ENCODE data around the gene TRIL.

DNA sequence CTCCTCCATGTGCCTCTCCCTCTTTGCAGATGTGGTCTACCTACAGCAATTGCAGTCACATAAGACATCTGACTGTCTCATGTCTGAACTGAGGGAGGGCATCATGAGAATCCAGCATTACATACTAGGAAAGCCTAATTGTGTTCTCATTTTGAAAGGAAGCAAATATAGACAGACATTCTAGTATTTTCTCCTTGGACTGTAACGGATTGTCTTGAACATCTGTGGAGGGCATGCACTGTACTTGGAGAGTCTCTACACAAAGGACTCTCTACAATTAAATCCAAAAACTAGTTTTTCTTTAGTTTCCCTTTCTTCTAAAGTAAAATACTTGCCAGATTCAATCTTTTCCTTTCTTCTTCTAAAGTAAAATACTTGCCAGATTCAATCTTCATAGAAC is 34.7 kb upstream of the TRIL start:
- no peak for TF ChIP-seq POLR2AphosphoS5 (IDR thresholded peaks at IDR 0.05)
- no peak for TF ChIP-seq POLR2A (IDR thresholded peaks at IDR 0.05; ENCODE audit: low read depth)
- TF ChIP-seq, protein P1, sequence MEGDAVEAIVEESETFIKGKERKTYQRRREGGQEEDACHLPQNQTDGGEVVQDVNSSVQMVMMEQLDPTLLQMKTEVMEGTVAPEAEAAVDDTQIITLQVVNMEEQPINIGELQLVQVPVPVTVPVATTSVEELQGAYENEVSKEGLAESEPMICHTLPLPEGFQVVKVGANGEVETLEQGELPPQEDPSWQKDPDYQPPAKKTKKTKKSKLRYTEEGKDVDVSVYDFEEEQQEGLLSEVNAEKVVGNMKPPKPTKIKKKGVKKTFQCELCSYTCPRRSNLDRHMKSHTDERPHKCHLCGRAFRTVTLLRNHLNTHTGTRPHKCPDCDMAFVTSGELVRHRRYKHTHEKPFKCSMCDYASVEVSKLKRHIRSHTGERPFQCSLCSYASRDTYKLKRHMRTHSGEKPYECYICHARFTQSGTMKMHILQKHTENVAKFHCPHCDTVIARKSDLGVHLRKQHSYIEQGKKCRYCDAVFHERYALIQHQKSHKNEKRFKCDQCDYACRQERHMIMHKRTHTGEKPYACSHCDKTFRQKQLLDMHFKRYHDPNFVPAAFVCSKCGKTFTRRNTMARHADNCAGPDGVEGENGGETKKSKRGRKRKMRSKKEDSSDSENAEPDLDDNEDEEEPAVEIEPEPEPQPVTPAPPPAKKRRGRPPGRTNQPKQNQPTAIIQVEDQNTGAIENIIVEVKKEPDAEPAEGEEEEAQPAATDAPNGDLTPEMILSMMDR (IDR thresholded peaks at IDR 0.05): no peak

Measured in esophagus muscularis mucosa (tissue), 3 donors.